Liver (tissue), 3 donors: Measurements from ENCODE around the gene CENPA.

Source experiments
- RAD21 ChIP-seq, 2 donors: IDR thresholded peaks; 2 replicates each; pipeline ENCODE4 v1.6.1; 2016; ENCODE audit warnings: antibody characterized with exemption in 2 of 2, mild to moderate bottlenecking in 2 of 2
- TF ChIP-seq, protein P1 (sequence below): fragments of 150-350 bp; IDR thresholded peaks from 2 replicates; pipeline ENCODE4 v1.5.1; 2017; ENCODE audit warnings: improper control_type of control experiment, low read depth, low read length; ENCODE audit not compliant: missing input control
- donor health status: healthy.
- donor health status: healthy.

DNA sequence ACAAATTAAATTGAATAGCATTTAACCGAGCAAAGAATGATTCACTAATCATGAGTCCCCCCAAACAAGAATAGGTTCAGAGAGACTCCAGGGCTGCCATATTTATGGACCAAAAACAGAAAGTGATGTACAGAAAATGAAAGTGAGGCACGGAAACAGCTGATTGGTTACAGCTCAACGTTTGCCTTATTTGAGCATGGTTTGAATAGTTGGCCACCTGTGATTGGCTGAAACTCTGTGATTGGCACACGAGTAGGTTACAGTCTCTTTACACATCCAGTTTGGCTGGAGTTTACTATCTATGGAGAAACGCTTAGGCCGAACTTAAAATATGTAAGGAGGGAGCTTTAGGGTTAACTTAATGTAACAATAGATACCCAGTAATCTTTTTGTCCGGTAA, 35.1 kb downstream of the CENPA start:
- no peak for TF ChIP-seq RAD21 (IDR thresholded peaks at IDR 0.05)
- TF ChIP-seq, protein P1, sequence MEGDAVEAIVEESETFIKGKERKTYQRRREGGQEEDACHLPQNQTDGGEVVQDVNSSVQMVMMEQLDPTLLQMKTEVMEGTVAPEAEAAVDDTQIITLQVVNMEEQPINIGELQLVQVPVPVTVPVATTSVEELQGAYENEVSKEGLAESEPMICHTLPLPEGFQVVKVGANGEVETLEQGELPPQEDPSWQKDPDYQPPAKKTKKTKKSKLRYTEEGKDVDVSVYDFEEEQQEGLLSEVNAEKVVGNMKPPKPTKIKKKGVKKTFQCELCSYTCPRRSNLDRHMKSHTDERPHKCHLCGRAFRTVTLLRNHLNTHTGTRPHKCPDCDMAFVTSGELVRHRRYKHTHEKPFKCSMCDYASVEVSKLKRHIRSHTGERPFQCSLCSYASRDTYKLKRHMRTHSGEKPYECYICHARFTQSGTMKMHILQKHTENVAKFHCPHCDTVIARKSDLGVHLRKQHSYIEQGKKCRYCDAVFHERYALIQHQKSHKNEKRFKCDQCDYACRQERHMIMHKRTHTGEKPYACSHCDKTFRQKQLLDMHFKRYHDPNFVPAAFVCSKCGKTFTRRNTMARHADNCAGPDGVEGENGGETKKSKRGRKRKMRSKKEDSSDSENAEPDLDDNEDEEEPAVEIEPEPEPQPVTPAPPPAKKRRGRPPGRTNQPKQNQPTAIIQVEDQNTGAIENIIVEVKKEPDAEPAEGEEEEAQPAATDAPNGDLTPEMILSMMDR: no peak
